T-helper 2 cell treated with Interferon-gamma antibody and Interleukin-4, amounts not matched to agents 100 ng/mL and 5 ng/mL, for 36 hours (primary cell): Measurements from ENCODE around the gene MGAT3. TPM values are rescaled to one million over a fixed set of nuclear protein-coding genes. Genes with fewer than 3 reads are reported as not detected.

Source experiments
- intact Hi-C: fragments of 100-400 bp; cut with micrococcal nuclease; formaldehyde crosslinking; loops from one replicate; pipeline ENCODE4 v1.15.1; 2023
- total RNA-seq: library from RNA; stranded (reverse); gene quantifications from 2 replicates; pipeline ENCODE4 v1.2.3, GENCODE V29; 2022

The MGAT3 gene
- total RNA-seq, 1 donor from 2014 or later, result 2.1 TPM

GRCh38 chr22:39428597-39429071, 28.2 kb upstream of the MGAT3 start:
- intact Hi-C loops, result no loop called here

- intact Hi-C loops, result no loop called here
These were observed 27.6 kb upstream of the MGAT3 start for GRCh38 chr22:39429186-39429585.

- intact Hi-C loops, result no loop called here
These were observed 26.8 kb upstream of the MGAT3 start for GRCh38 chr22:39429916-39430575.

- intact Hi-C loops, result no loop called here
These were observed 26.1 kb upstream of the MGAT3 start for GRCh38 chr22:39430576-39431150.

GRCh38 chr22:39431216-39431801, 25.5 kb upstream of the MGAT3 start:
- intact Hi-C loops, result no loop called here

- intact Hi-C loops, result no loop called here
These were observed 25.0 kb upstream of the MGAT3 start for GRCh38 chr22:39431821-39432251.

GRCh38 chr22:39432361-39432811, 24.4 kb upstream of the MGAT3 start:
- intact Hi-C loops, result no loop called here

GRCh38 chr22:39433476-39434242, 23.2 kb upstream of the MGAT3 start:
- intact Hi-C loops, result no loop called here

GRCh38 chr22:39434243-39434653, 22.6 kb upstream of the MGAT3 start:
- intact Hi-C loops, result no loop called here

GRCh38 chr22:39434721-39435120, 22.1 kb upstream of the MGAT3 start:
- intact Hi-C loops, result no loop called here

GRCh38 chr22:39435616-39436015, 21.2 kb upstream of the MGAT3 start:
- intact Hi-C loops, result no loop called here

GRCh38 chr22:39437791-39438704, 18.8 kb upstream of the MGAT3 start:
- intact Hi-C loops, result no loop called here

- intact Hi-C loops, result no loop called here
These were observed 17.6 kb upstream of the MGAT3 start for GRCh38 chr22:39439170-39439569.

GRCh38 chr22:39443398-39443797, 13.4 kb upstream of the MGAT3 start:
- intact Hi-C loops, result no loop called here

- intact Hi-C loops, result no loop called here
These were observed 12.5 kb upstream of the MGAT3 start for GRCh38 chr22:39444247-39444800.

GRCh38 chr22:39444937-39445465, 11.8 kb upstream of the MGAT3 start:
- intact Hi-C loops, result no loop called here

GRCh38 chr22:39445678-39446077, 11.1 kb upstream of the MGAT3 start:
- intact Hi-C loops, result no loop called here

- intact Hi-C loops, result no loop called here
These were observed 10.5 kb upstream of the MGAT3 start for GRCh38 chr22:39446239-39446721.

- intact Hi-C loops, result no loop called here
These were observed 8.4 kb upstream of the MGAT3 start for GRCh38 chr22:39448205-39449054.
